AG04449 (cell line): ENCODE data around the gene CEBPG.

Source experiments
- CTCF ChIA-PET: fragments of 350-600 bp; formaldehyde crosslinking; extraction: SDS; loops from one replicate; lab custom pipeline; 2021; ENCODE audit warnings: antibody characterized with exemption; lab: Yijun Ruan, JAX
- POLR2A ChIA-PET: fragments of 400-600, 350-600 bp; formaldehyde crosslinking; extraction: SDS; loops from one replicate; lab custom pipeline; 2020; ENCODE audit warnings: antibody characterized with exemption, inconsistent platforms; lab: Yijun Ruan, JAX
- DNase-seq: peaks from one replicate; pipeline ENCODE4 v3.0.0-alpha.2; 2010; ENCODE audit warnings: low read depth, low spot score
- H3K4me3 ChIP-seq: 2 replicates; pipeline ENCODE4 v1.5.1; 2011; ENCODE audit warnings: low read depth, mild to moderate bottlenecking, control low read depth, low read length
- TF ChIP-seq, protein P1 (sequence below): IDR thresholded peaks from one replicate; pipeline ENCODE4 v1.5.1; 2011; ENCODE audit warnings: mild to moderate bottlenecking, moderate library complexity, low read length, control low read depth, inconsistent platforms; ENCODE audit not compliant: insufficient read depth; ENCODE audit errors: missing control alignments

The CEBPG gene

DNA sequence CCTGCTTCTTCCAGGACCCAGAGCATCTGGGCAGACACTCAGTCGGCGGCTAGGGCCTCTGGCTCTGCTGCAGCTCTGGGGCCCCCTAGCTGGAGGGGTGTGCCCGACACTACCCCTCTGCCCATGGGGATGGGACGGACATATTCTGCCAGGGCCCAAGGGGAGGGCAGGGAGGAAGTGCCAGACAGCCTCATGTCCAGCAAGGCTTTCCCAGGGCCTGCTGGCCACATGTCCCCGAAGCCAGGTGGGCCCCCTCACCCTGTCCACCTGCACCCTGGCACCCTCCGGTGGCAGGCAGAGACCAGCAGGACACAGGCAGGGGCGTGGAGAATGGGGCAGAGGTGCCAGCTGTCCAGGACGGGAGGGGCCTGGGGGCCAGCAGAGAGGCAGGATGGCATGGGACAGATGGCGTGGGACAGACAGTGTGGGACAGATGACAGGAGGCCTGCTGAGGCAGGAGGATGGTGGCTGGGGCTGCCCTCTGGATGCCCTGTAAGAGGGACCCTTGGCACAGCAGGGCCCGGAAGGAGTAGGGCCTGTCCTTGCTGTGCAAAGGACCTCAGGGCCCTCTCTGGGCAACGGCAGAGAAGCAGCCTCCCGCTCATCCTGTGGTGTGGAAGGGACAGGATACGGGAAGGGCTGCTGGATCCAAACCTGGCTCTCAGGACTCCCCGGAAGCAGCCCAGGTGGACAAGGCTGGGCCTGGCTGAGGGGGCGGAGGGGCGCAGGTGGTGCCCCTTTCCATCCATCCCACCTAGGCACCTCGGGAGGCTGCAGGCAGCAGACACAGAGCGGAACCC is 29.1 kb downstream of the CEBPG start:
- DNase-seq = no peak
- ChIA-PET POLR2A (no interaction called here), CTCF (interaction anchor here (0.9 to 19.3 kb wide), 5 partner anchors 7 to 368 kb away, joined by 3 to 406 read pairs (median 36); no protein-coding TSS in a partner anchor)
- TF ChIP-seq, protein P1, sequence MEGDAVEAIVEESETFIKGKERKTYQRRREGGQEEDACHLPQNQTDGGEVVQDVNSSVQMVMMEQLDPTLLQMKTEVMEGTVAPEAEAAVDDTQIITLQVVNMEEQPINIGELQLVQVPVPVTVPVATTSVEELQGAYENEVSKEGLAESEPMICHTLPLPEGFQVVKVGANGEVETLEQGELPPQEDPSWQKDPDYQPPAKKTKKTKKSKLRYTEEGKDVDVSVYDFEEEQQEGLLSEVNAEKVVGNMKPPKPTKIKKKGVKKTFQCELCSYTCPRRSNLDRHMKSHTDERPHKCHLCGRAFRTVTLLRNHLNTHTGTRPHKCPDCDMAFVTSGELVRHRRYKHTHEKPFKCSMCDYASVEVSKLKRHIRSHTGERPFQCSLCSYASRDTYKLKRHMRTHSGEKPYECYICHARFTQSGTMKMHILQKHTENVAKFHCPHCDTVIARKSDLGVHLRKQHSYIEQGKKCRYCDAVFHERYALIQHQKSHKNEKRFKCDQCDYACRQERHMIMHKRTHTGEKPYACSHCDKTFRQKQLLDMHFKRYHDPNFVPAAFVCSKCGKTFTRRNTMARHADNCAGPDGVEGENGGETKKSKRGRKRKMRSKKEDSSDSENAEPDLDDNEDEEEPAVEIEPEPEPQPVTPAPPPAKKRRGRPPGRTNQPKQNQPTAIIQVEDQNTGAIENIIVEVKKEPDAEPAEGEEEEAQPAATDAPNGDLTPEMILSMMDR = no peak
- no peak overlapping the region for H3K4me3 ChIP-seq

DNA sequence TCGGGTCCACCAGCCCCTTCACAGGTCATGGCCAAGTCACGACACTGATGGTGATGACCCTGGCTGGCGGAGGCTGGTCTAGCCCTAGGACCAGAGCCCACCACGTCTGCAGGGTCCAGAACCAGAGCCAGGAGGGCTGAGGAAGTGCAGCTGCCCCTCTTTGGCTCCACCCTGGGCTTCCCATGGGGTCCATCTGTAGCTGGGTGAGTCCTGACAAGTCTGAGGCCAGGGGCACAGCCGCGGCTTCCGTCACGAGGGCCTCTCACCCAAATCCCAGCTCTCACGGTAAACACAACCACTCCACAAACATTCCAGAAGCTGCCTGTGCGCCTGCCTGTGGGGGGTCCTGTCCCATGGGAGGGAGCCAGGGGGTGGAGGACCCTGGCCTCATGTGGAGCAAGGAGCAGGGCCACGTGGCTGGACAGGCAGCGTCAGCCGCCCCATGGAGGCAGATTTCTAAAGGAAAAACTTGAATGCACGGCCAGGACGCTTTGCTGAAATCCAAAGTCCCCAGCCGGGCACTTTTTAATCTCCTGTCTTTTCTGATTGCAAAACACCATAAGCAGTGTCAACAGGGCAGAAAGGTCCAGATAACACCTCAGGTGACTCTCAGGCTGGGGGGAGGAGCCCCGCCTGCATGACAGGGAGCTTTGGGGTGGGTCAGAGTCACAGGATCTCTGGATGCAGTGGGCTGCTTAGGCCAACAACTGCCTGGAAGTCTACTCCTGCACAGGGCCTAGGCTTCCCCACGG is 29.9 kb downstream of the CEBPG start:
- no peak for DNase-seq
- TF ChIP-seq, protein P1 = no peak
- H3K4me3 ChIP-seq = no peak overlapping the region
- ChIA-PET POLR2A (no interaction called here), CTCF (interaction anchor here (0.7 to 19.3 kb wide), 9 partner anchors 8 to 368 kb away, joined by 3 to 406 read pairs (median 5); partner anchors contain the start of gene CEBPA)

DNA sequence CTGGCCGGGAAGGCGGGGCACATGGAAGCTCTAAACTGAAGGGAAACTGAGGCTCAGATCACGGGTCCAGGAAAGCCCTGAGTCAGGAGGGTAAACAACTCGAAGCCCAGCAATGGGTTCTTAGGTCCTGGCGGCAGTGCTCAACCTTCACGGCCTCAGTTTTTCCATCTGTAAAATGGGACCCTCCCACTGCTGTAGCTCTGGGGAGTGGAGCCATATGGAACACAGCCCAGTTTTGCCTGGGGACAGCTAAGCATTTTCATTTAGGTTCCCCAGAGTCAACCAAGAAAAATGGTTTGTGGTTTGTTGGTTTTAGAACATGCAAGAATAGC is 30.4 kb downstream of the CEBPG start:
- TF ChIP-seq, protein P1 = no peak
- ChIA-PET CTCF (interaction anchor here (0.7 to 19.3 kb wide), 10 partner anchors 8 to 367 kb away, joined by 3 to 406 read pairs (median 6); partner anchors contain the start of gene CEBPA), POLR2A (no interaction called here)
- H3K4me3 ChIP-seq = no peak overlapping the region
- DNase-seq = no peak

DNA sequence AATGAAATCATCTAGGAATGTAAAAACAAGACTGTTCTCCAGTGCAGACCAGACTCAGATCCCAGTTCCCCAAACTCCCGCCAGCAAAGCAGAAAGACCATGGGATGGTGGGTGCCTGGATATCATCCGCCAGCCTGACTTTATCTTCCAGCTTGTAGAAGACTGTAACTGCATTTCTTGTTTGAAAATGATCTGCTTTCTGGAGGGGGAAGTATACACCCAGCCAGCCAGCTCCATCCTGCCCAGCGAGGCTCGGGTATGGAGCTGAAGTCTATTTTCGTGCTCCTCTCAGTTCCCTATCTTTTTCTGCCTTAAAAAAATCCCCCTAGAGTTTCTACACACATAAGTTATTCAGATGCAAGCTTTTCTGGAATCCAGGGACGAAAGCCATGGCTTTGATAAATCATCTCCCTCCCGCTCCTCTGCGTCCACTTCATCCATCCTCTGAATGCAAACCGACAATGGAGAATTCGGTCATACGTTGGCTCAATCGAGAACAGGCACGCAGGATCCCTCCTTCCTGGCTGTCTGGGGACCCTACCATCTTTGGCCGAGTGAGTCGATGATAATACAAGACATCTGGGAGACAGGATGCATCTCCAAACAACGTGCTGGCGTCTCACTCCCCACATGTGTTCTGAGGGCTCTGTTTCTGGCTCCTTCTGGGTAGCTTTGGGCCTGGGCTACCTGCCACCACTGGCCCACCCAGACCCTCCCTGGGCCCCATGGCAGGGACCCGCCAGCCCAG is 31.2 kb downstream of the CEBPG start:
- DNase-seq = no peak
- TF ChIP-seq, protein P1 = no peak
- CTCF ChIA-PET = interaction anchor here (1.1 to 19.3 kb wide), 11 partner anchors 9 to 261 kb away, joined by 3 to 406 read pairs (median 6); partner anchors contain the start of gene CEBPA
- POLR2A ChIA-PET = no interaction called here
- no peak overlapping the region for H3K4me3 ChIP-seq

DNA sequence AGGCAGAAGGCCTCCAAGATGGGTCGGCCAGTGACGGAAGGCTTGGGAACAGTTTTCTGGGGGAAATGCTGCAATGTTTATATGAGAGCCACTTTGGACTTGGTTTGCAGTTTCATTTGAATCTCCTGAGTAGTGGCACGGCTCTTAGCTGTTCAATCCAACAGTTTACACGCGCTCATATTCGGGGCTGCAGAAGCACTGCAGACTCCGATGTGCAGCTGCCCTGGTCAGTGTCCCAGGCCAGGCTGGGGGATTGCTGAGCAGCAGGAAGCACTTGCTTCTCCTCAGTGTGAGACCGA is 31.7 kb downstream of the CEBPG start:
- TF ChIP-seq, protein P1 = no peak
- H3K4me3 ChIP-seq = no peak overlapping the region
- POLR2A ChIA-PET = no interaction called here
- CTCF ChIA-PET = interaction anchor here (1.2 to 19.3 kb wide), 9 partner anchors 10 to 365 kb away, joined by 3 to 406 read pairs (median 12); no protein-coding TSS in a partner anchor
- DNase-seq = no peak
